Liver (tissue), 9 donors: ENCODE data around the gene TMTC2. TPM values are rescaled to one million over a fixed set of nuclear protein-coding genes. Genes with fewer than 3 reads are reported as not detected.

Experiments used
- DNase-seq: peaks from one replicate; pipeline ENCODE4 v3.0.0-alpha.2; 2017; ENCODE audit warnings: low spot score
- H3K27ac ChIP-seq, 2 donors: one replicate each; pipeline ENCODE4 v1.7.0; 2013; ENCODE audit warnings: inconsistent platforms in 2 of 2, low read length in 2 of 2, control low read depth in 1 of 2, low read depth in 1 of 2, mild to moderate bottlenecking in 1 of 2
- H3K27me3 ChIP-seq, 4 donors: one replicate each; pipeline versions ENCODE4 v1.6.1 to v1.7.0; 2013; ENCODE audit warnings: low read length in 3 of 4, inconsistent platforms in 1 of 4, mild to moderate bottlenecking in 1 of 4, moderate library complexity in 1 of 4; ENCODE audit not compliant: control insufficient read depth in 4 of 4, insufficient read depth in 4 of 4
- H3K36me3 ChIP-seq, 4 donors: one replicate each; pipeline versions ENCODE4 v1.6.1 to v1.7.0; 2013; ENCODE audit warnings: low read length in 3 of 4, mild to moderate bottlenecking in 3 of 4, low read depth in 1 of 4, moderate library complexity in 1 of 4; ENCODE audit not compliant: control insufficient read depth in 4 of 4, insufficient read depth in 3 of 4
- H3K4me1 ChIP-seq, 4 donors: one replicate each; pipeline versions ENCODE4 v1.6.1 to v1.7.0; 2013; ENCODE audit warnings: low read length in 3 of 4, mild to moderate bottlenecking in 3 of 4, moderate library complexity in 1 of 4; ENCODE audit not compliant: control insufficient read depth in 4 of 4, insufficient read depth in 4 of 4
- H3K4me3 ChIP-seq, 3 donors: one replicate each; pipeline versions ENCODE4 v1.6.1 to v1.7.0; 2013; ENCODE audit warnings: low read length in 3 of 3, control low read depth in 1 of 3, low read depth in 1 of 3, mild to moderate bottlenecking in 1 of 3
- H3K9ac ChIP-seq, 2 donors: one replicate each; pipeline ENCODE4 v1.7.0; 2013; ENCODE audit warnings: low read length in 2 of 2, mild to moderate bottlenecking in 2 of 2, moderate library complexity in 2 of 2, control low read depth in 1 of 2, low read depth in 1 of 2
- H3K9me3 ChIP-seq, 4 donors: one replicate each; pipeline versions ENCODE4 v1.6.1 to v1.7.0; 2013; ENCODE audit warnings: low read length in 3 of 4; ENCODE audit not compliant: control insufficient read depth in 4 of 4
- EGR1 ChIP-seq, 2 donors: IDR thresholded peaks; 2 replicates each; pipeline ENCODE4 v1.6.1; 2016 to 2018; ENCODE audit warnings: antibody characterized with exemption in 2 of 2, low read depth in 2 of 2
- GABPA ChIP-seq, 2 donors: IDR thresholded peaks in 1 of 2; conservative IDR thresholded peaks in 1 of 2; 2 replicates each; pipeline ENCODE4 v1.6.1; 2016; ENCODE audit warnings: antibody characterized with exemption in 2 of 2, mild to moderate bottlenecking in 1 of 2, moderate library complexity in 1 of 2
- HNF4A ChIP-seq, 2 donors: conservative IDR thresholded peaks; 2 replicates each; pipeline ENCODE4 v1.6.1; 2016; ENCODE audit warnings: antibody characterized with exemption in 2 of 2, mild to moderate bottlenecking in 2 of 2
- JUND ChIP-seq, 2 donors: IDR thresholded peaks; 2 replicates each; pipeline ENCODE4 v1.6.1; 2016; ENCODE audit warnings: antibody characterized with exemption in 2 of 2
- RAD21 ChIP-seq, 2 donors: IDR thresholded peaks; 2 replicates each; pipeline ENCODE4 v1.6.1; 2016; ENCODE audit warnings: antibody characterized with exemption in 2 of 2, mild to moderate bottlenecking in 2 of 2
- SP1 ChIP-seq: IDR thresholded peaks from 2 replicates; pipeline ENCODE4 v1.6.1; 2018; ENCODE audit warnings: antibody characterized with exemption, mild to moderate bottlenecking
- TAF1 ChIP-seq: conservative IDR thresholded peaks from 2 replicates; pipeline ENCODE4 v1.6.1; 2016; ENCODE audit warnings: antibody characterized with exemption, mild to moderate bottlenecking
- YY1 ChIP-seq: IDR thresholded peaks from 2 replicates; pipeline ENCODE4 v1.6.1; 2016; ENCODE audit warnings: antibody characterized with exemption, mild to moderate bottlenecking
- WGBS: extraction: QIAGEN DNeasy Blood & Tissue Kit; methylation state at CpG from one replicate; pipeline ENCODE4 v1.1.7; 2013; 5-methylcytosine and 5-hydroxymethylcytosine counted together
- polyA plus RNA-seq, 2 donors: library from polyadenylated mRNA; stranded (reverse) in 1 of 2; unstranded in 1 of 2; fragments of 200-250 nt in 1 of 2; fragments of >200 nt in 1 of 2; fragmentation: Nextera tagmentation in 1 of 2; extraction: Ambion mirVana in 1 of 2; gene quantifications; one replicate each; pipeline versions ENCODE4 v1.2.1 to v1.2.3, GENCODE V29; 2013 to 2015
- total RNA-seq, 2 donors: library from RNA; depleted of rRNA; stranded (reverse); fragments of >200 nt; gene quantifications; one replicate each; pipeline ENCODE4 v1.2.3, GENCODE V29; 2014
- TF ChIP-seq, protein P1 (sequence below): fragments of 150-350 bp; IDR thresholded peaks from 2 replicates; pipeline ENCODE4 v1.5.1; 2017; ENCODE audit warnings: improper control_type of control experiment, low read depth, low read length; ENCODE audit not compliant: missing input control
- TF ChIP-seq, protein P2 (sequence below): IDR thresholded peaks from 2 replicates; pipeline ENCODE4 v1.6.1; 2016; ENCODE audit warnings: antibody characterized with exemption
- TF ChIP-seq, protein P3 (sequence below): IDR thresholded peaks from 2 replicates; pipeline ENCODE4 v1.6.1; 2016; ENCODE audit warnings: antibody characterized with exemption
- TF ChIP-seq, protein P4 (sequence below): IDR thresholded peaks from 2 replicates; pipeline ENCODE4 v1.6.1; 2016; ENCODE audit warnings: antibody characterized with exemption, mild to moderate bottlenecking
- donor health status: healthy.
- donor health status: healthy.
- donor health status: healthy.
- donor health status: healthy.
- donor health status: healthy.

TMTC2 gene
- total and polyA plus RNA-seq, 4 donors, result 0.36 to 3.0 (median 0.61) TPM

- TF ChIP-seq, protein P1, sequence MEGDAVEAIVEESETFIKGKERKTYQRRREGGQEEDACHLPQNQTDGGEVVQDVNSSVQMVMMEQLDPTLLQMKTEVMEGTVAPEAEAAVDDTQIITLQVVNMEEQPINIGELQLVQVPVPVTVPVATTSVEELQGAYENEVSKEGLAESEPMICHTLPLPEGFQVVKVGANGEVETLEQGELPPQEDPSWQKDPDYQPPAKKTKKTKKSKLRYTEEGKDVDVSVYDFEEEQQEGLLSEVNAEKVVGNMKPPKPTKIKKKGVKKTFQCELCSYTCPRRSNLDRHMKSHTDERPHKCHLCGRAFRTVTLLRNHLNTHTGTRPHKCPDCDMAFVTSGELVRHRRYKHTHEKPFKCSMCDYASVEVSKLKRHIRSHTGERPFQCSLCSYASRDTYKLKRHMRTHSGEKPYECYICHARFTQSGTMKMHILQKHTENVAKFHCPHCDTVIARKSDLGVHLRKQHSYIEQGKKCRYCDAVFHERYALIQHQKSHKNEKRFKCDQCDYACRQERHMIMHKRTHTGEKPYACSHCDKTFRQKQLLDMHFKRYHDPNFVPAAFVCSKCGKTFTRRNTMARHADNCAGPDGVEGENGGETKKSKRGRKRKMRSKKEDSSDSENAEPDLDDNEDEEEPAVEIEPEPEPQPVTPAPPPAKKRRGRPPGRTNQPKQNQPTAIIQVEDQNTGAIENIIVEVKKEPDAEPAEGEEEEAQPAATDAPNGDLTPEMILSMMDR, result no peak
Observed at GRCh38 chr12:82954572-82954971, 267.9 kb downstream of the TMTC2 start (continued).

GRCh38 chr12:82955043-82955442 lies 268.3 kb downstream of the TMTC2 start:
- H3K27me3 ChIP-seq, result no peaks in the 10 kb centered on the region
- no peak for DNase-seq
- no peak overlapping the region for H3K9ac ChIP-seq
- no peak overlapping the region for H3K27ac ChIP-seq
- no peaks in the 10 kb centered on the region for H3K4me1 ChIP-seq
- H3K36me3 ChIP-seq, result no peaks in the 10 kb centered on the region
- TF ChIP-seq TAF1 (no peak), HNF4A (conservative IDR thresholded peaks at IDR 0.05) (no peak), GABPA (IDR thresholded peaks at IDR 0.05 in 1 of 2, conservative IDR thresholded peaks at IDR 0.05 in 1 of 2) (no peak), SP1 (no peak), RAD21 (IDR thresholded peaks at IDR 0.05) (no peak)
- TF ChIP-seq, protein P1, result no peak
- TF ChIP-seq, protein P2, sequence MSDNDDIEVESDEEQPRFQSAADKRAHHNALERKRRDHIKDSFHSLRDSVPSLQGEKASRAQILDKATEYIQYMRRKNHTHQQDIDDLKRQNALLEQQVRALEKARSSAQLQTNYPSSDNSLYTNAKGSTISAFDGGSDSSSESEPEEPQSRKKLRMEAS, result no peak
- TF ChIP-seq, protein P3, sequence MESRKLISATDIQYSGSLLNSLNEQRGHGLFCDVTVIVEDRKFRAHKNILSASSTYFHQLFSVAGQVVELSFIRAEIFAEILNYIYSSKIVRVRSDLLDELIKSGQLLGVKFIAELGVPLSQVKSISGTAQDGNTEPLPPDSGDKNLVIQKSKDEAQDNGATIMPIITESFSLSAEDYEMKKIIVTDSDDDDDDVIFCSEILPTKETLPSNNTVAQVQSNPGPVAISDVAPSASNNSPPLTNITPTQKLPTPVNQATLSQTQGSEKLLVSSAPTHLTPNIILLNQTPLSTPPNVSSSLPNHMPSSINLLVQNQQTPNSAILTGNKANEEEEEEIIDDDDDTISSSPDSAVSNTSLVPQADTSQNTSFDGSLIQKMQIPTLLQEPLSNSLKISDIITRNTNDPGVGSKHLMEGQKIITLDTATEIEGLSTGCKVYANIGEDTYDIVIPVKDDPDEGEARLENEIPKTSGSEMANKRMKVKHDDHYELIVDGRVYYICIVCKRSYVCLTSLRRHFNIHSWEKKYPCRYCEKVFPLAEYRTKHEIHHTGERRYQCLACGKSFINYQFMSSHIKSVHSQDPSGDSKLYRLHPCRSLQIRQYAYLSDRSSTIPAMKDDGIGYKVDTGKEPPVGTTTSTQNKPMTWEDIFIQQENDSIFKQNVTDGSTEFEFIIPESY, result no peak
- TF ChIP-seq, protein P4, sequence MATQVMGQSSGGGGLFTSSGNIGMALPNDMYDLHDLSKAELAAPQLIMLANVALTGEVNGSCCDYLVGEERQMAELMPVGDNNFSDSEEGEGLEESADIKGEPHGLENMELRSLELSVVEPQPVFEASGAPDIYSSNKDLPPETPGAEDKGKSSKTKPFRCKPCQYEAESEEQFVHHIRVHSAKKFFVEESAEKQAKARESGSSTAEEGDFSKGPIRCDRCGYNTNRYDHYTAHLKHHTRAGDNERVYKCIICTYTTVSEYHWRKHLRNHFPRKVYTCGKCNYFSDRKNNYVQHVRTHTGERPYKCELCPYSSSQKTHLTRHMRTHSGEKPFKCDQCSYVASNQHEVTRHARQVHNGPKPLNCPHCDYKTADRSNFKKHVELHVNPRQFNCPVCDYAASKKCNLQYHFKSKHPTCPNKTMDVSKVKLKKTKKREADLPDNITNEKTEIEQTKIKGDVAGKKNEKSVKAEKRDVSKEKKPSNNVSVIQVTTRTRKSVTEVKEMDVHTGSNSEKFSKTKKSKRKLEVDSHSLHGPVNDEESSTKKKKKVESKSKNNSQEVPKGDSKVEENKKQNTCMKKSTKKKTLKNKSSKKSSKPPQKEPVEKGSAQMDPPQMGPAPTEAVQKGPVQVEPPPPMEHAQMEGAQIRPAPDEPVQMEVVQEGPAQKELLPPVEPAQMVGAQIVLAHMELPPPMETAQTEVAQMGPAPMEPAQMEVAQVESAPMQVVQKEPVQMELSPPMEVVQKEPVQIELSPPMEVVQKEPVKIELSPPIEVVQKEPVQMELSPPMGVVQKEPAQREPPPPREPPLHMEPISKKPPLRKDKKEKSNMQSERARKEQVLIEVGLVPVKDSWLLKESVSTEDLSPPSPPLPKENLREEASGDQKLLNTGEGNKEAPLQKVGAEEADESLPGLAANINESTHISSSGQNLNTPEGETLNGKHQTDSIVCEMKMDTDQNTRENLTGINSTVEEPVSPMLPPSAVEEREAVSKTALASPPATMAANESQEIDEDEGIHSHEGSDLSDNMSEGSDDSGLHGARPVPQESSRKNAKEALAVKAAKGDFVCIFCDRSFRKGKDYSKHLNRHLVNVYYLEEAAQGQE, result no peak
- H3K9me3 ChIP-seq, result no peaks in the 10 kb centered on the region
- H3K4me3 ChIP-seq, result no peak overlapping the region
- 92% methylated on average over 1 of the region's 1 CpG for WGBS

GRCh38 chr12:82958966-82959365 lies 272.3 kb downstream of the TMTC2 start:
- Histone ChIP-seq H3K27me3 (no peaks in the 10 kb centered on the region), H3K9me3 (no peaks in the 10 kb centered on the region), H3K4me3 (no peak overlapping the region), H3K4me1 (no peaks in the 10 kb centered on the region), H3K9ac (no peak overlapping the region), H3K27ac (no peak overlapping the region), H3K36me3 (no peaks in the 10 kb centered on the region)
- no peak for DNase-seq
- TF ChIP-seq JUND (IDR thresholded peaks at IDR 0.05) (no peak), YY1 (no peak), GABPA (IDR thresholded peaks at IDR 0.05 in 1 of 2, conservative IDR thresholded peaks at IDR 0.05 in 1 of 2) (no peak), SP1 (no peak), EGR1 (IDR thresholded peaks at IDR 0.05; ENCODE audit: low read depth in 2 of 2) (no peak)
- TF ChIP-seq, protein P1, result no peak
- TF ChIP-seq, protein P4, result no peak
